Activated CD4-positive, alpha-beta memory T cell treated with anti-CD3 and anti-CD28 coated beads for 36 hours (primary cell): ENCODE data around the gene ZNF142. TPM values are rescaled to one million over a fixed set of nuclear protein-coding genes. Genes with fewer than 3 reads are reported as not detected.

Experiments used
- CTCF ChIA-PET: fragments of 350-600 bp; sonication (Branson Sonifier 250); formaldehyde crosslinking; loops from one replicate; lab custom pipeline; 2021; ENCODE audit warnings: antibody characterized with exemption, inconsistent platforms; lab: Charles Lee
- POLR2A ChIA-PET: fragments of 350-600 bp; sonication (Branson Sonifier 250); formaldehyde crosslinking; loops from one replicate; lab custom pipeline; 2021; ENCODE audit warnings: antibody characterized with exemption; lab: Charles Lee
- DNase-seq: peaks from one replicate; pipeline ENCODE4 v3.0.0-alpha.2; 2020
- H3K27ac Mint-ChIP-seq: one replicate; pipeline ENCODE4 v1.8.0; 2021; ENCODE audit warnings: mixed read lengths
- H3K27me3 Mint-ChIP-seq: one replicate; pipeline ENCODE4 v1.8.0; 2021; ENCODE audit warnings: mixed read lengths
- H3K36me3 Mint-ChIP-seq: one replicate; pipeline ENCODE4 v1.8.0; 2021; ENCODE audit warnings: mixed read lengths
- H3K4me1 Mint-ChIP-seq: one replicate; pipeline ENCODE4 v1.8.0; 2021; ENCODE audit warnings: low read depth, mixed read lengths
- H3K4me3 Mint-ChIP-seq: one replicate; pipeline ENCODE4 v1.8.0; 2021; ENCODE audit warnings: mild to moderate bottlenecking, mixed read lengths
- H3K9me3 Mint-ChIP-seq: one replicate; pipeline ENCODE4 v1.8.0; 2021; ENCODE audit warnings: mixed read lengths
- intact Hi-C: fragments of 100-400 bp; cut with micrococcal nuclease; formaldehyde crosslinking; loops from one replicate; pipeline ENCODE4 v1.15.1; 2023
- total RNA-seq, 2 experiments: library from RNA; stranded (reverse); gene quantifications; one replicate each; pipeline ENCODE4 v1.2.3, GENCODE V29; 2021

ZNF142 gene
- total RNA-seq, 2 experiments from 2014 or later: 33.7 to 34.8 TPM

DNA sequence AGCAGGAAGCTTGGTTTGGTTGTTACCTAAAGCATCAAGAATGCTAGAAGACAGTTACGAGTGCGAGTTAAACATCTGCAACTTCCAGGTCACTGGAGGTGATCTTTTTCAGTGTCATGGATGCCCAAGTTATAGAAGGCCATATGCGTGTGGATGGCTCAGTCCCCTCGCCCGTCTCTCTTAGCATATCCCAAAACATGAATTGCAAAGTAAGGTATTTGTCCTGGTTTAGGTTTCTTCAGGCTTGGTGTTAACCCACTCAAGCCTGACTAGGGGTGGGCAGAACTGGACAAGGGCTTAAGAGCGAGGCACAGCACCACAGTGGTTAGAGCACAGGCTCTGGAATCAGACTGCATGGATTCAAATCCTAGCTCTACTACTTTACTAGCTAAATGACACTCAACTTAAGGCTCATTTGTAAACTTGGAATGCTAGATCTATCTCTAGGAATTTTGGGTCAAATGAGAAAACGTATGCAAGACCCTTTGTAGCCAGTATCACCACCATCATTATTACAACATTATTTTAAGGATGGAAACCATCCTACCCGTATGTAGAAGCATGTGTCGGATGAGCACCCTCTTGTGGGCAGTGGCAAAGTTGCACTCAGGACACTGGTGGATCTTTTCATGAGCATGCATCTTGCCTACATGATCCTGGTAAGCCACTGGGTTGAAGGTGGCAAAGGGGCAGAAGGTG is 11.2 kb downstream of the ZNF142 start:
- Mint-ChIP-seq H3K27me3 (no peaks in the 10 kb centered on the region), H3K9me3 (no peaks in the 10 kb centered on the region), H3K4me3 (no peak overlapping the region), H3K27ac (no peak overlapping the region), H3K4me1 (peaks cover 9% of the 10 kb centered on the region), H3K36me3 (peaks cover 58% of the 10 kb centered on the region)
- ChIA-PET CTCF (interaction anchor here (0.5 to 4.8 kb wide), 19 partner anchors 9 to 346 kb away, joined by 3 to 38 read pairs (median 3); partner anchors contain the start of genes BCS1L, PLCD4 and ZNF142), POLR2A (interaction anchor here (0.7 kb wide), 1 partner anchor 240 kb away, joined by 3 read pairs; no protein-coding TSS in a partner anchor)
- peak; percentile 66 for DNase-seq
- intact Hi-C loops: loop anchor here (1.0 to 5.0 kb wide), 3 partner anchors 242 to 375 kb away; partner anchors contain the start of gene TMBIM1

DNA sequence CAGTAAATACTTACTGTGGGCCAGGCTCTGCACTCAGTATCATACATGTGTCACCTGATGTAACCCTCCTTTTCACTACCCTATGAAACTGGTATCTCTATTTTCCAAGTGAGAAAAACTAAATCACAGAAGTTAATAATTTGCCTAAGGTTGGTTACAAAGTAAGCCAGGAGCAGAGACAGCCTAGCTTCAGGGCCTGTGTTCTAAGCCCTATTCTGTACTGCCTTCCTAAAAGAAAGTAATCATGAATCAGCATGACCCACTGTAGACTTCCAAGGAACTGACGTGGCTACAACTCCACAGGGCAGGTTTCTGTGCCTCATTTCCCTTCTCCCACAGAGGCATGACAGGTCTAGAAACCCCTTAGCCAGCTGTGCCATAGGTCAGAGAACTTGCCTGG is 14.3 kb downstream of the ZNF142 start:
- Mint-ChIP-seq H3K9me3 (no peaks in the 10 kb centered on the region), H3K27ac (no peak overlapping the region), H3K27me3 (no peaks in the 10 kb centered on the region), H3K4me3 (no peak overlapping the region), H3K4me1 (peaks cover 9% of the 10 kb centered on the region), H3K36me3 (peaks cover 47% of the 10 kb centered on the region)
- DNase-seq: no peak
- CTCF ChIA-PET: no interaction called here
- POLR2A ChIA-PET: no interaction called here
- intact Hi-C loops: loop anchor here (5.0 kb wide), 1 partner anchor 353 kb away; the partner anchor contains the start of gene TMBIM1

DNA sequence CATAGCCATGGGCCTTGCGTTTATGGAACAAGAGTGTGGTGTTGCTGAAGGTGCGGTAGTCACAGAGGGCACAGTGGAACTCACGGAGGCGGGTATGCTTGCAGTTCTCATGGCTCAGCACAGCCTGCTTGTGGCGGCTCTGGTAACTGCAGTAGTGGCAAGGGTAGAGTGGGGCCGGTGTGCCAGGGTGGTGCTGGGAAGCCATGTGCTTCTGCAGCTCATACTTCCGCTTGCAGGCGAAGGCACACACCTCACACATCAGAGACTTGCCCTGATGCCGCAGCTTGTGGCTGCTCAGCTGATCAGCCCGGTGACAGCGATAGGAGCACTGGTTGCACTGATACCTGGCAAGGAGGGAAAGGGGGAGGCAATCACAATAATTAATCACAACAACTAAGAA is 14.7 kb downstream of the ZNF142 start:
- peaks cover 9% of the 10 kb centered on the region for H3K4me1 Mint-ChIP-seq
- ChIA-PET CTCF (interaction anchor here (0.9 kb wide), 1 partner anchor 13 kb away, joined by 3 read pairs; no protein-coding TSS in a partner anchor), POLR2A (no interaction called here)
- H3K27ac Mint-ChIP-seq: peak overlapping the region; percentile 15
- DNase-seq: no peak
- intact Hi-C loops: loop anchor here (5.0 kb wide), 1 partner anchor 352 kb away; the partner anchor contains the start of gene TMBIM1
- no peaks in the 10 kb centered on the region for H3K9me3 Mint-ChIP-seq
- no peak overlapping the region for H3K4me3 Mint-ChIP-seq
- H3K27me3 Mint-ChIP-seq: no peaks in the 10 kb centered on the region
- peaks cover 43% of the 10 kb centered on the region for H3K36me3 Mint-ChIP-seq

DNA sequence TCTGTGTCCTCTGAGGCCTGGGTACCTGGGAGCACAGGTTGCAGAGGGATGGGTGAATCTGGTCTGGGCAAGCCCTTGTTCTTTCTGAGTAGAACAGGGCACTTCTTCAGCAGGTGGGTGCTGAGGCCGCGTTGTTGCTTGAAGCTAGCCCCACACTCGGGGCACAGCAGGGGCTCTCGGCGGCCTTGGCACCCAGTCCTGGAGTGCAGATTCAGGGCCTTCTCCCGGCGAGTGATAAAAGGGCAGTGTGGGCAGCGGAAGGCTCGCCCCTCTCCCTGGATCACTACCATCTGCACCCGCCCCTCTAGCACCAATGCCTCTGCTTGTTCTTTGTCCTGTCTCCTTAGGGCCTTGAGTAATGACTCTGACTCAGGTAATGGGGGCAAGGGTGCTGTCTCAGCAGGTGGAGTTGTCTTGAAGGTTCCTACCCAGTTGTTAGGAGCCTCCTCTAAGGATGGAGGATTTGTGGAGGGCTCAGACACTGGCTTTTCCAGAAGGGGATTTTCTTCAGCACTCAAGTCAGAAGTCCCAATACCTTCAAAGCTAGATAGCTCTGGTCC is 15.6 kb downstream of the ZNF142 start:
- DNase-seq: no peak
- Mint-ChIP-seq H3K36me3 (peaks cover 42% of the 10 kb centered on the region), H3K4me3 (no peak overlapping the region), H3K27ac (no peak overlapping the region), H3K4me1 (peaks cover 9% of the 10 kb centered on the region), H3K9me3 (no peaks in the 10 kb centered on the region), H3K27me3 (no peaks in the 10 kb centered on the region)
- POLR2A ChIA-PET: interaction anchor here (2.0 kb wide), 1 partner anchor 16 kb away, joined by 5 read pairs; the partner anchor contains the start of genes BCS1L and ZNF142
- intact Hi-C loops: no loop called here
- CTCF ChIA-PET: interaction anchor here (0.9 kb wide), 1 partner anchor 14 kb away, joined by 3 read pairs; no protein-coding TSS in a partner anchor

DNA sequence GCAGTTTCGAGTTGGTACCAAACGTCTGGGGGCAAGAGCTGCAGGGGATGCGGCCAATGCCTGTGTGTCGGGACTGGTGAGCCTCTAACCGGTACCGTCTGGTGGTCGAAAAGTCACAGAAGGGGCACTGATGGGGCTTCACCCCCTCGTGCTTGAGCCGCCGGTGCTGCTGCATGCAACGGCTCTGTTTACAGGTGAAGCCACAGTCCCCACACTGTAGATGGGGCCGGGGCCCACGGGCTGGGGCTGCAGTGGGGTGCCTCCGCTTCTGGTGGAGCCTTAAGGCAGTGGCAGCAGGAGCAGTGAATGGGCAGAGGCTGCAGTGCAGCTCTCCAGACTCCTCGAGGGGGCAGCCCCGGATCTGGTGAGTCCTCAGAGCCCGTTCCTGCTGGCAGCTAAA is 16.6 kb downstream of the ZNF142 start:
- H3K27ac Mint-ChIP-seq: no peak overlapping the region
- POLR2A ChIA-PET: interaction anchor here (2.0 kb wide), 1 partner anchor 17 kb away, joined by 5 read pairs; the partner anchor contains the start of genes BCS1L and ZNF142
- CTCF ChIA-PET: no interaction called here
- no peaks in the 10 kb centered on the region for H3K9me3 Mint-ChIP-seq
- H3K27me3 Mint-ChIP-seq: no peaks in the 10 kb centered on the region
- H3K36me3 Mint-ChIP-seq: peaks cover 37% of the 10 kb centered on the region
- DNase-seq: no peak
- H3K4me1 Mint-ChIP-seq: peaks cover 2% of the 10 kb centered on the region
- intact Hi-C loops: no loop called here
- no peak overlapping the region for H3K4me3 Mint-ChIP-seq

DNA sequence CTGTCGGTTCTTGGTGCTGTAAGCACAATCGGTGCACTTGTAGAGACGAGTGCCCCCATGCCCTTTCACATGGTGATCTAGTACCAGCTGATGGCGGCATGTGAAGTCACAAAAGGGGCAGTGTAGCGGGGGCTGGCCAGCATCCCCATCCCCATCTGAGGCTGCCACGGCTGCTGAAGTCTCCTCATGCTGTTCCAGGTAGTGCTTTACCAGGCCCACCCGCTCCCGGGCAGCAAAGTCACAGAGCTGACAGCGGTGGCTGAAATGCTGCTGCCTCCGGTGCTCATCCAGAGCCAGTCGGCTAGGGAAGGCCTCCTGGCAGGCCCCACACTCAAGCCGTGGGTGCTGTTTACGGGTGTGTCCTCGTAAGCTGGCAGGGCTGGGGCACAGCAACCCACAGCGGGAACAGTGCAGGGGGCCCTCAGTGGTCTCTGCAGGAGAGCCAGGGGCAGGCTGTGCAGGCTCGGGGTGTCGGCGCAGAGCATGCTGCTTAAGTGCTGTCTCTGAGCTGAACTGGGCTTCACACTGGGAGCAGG is 17.2 kb downstream of the ZNF142 start:
- peaks cover 36% of the 10 kb centered on the region for H3K36me3 Mint-ChIP-seq
- no peaks in the 10 kb centered on the region for H3K4me1 Mint-ChIP-seq
- CTCF ChIA-PET: no interaction called here

DNA sequence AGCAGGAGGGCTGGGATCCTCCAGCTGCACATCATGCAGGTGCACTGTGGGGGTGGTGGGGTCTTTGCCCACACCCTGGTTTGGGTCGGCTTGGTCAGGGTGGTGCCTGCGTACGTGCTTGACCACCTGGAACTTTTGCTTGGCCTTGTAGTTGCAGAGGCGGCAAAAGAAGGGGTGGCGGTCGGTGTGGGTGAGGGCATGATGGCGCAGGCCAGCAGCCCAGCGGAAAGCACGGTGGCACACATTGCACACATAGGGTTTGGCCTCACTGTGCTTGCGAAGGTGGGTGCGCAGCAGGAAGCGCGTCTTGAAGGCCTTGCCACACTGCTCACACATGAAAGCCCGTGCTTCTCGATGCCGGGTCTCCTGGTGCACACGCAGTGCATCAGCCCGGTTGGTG is 21.1 kb downstream of the ZNF142 start:
- peaks cover 43% of the 10 kb centered on the region for H3K36me3 Mint-ChIP-seq
- ChIA-PET POLR2A (no interaction called here), CTCF (no interaction called here)
- no peaks in the 10 kb centered on the region for H3K9me3 Mint-ChIP-seq
- H3K4me1 Mint-ChIP-seq: no peaks in the 10 kb centered on the region
- no peak overlapping the region for H3K27ac Mint-ChIP-seq
- no peak for DNase-seq
- H3K27me3 Mint-ChIP-seq: no peaks in the 10 kb centered on the region
- no peak overlapping the region for H3K4me3 Mint-ChIP-seq
- intact Hi-C loops: no loop called here

More for the DNA sequence above, 17.2 kb downstream of the ZNF142 start:
- no peaks in the 10 kb centered on the region for H3K9me3 Mint-ChIP-seq
- intact Hi-C loops: no loop called here
- no peak overlapping the region for H3K27ac Mint-ChIP-seq
- POLR2A ChIA-PET: interaction anchor here (2.0 kb wide), 1 partner anchor 17 kb away, joined by 5 read pairs; the partner anchor contains the start of genes BCS1L and ZNF142
- H3K27me3 Mint-ChIP-seq: no peaks in the 10 kb centered on the region
- H3K4me3 Mint-ChIP-seq: no peak overlapping the region
- DNase-seq: no peak

DNA sequence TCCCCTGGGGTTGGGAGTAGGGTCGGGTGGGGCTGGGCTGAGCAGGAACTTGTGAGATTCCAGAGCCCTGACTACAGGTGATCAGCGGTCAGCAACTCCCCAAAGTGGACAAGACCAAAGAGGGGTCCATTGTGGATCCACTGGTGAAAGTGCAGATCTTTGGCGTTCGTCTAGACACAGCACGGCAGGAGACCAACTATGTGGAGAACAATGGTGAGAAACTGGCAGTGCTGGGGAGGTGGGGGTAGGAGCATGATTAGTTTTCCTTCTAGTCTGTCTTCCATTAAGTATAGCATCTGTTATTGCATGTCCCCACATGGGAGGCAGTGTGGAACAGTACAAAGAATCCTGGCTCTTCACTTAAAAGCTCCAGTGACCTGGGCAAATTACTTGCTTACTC is 23.7 kb downstream of the ZNF142 start:
- Mint-ChIP-seq H3K27ac (no peak overlapping the region), H3K36me3 (peaks cover 35% of the 10 kb centered on the region), H3K4me3 (no peak overlapping the region), H3K9me3 (no peaks in the 10 kb centered on the region), H3K4me1 (no peaks in the 10 kb centered on the region), H3K27me3 (no peaks in the 10 kb centered on the region)
- CTCF ChIA-PET: no interaction called here
- DNase-seq: no peak
- POLR2A ChIA-PET: no interaction called here
- intact Hi-C loops: no loop called here

DNA sequence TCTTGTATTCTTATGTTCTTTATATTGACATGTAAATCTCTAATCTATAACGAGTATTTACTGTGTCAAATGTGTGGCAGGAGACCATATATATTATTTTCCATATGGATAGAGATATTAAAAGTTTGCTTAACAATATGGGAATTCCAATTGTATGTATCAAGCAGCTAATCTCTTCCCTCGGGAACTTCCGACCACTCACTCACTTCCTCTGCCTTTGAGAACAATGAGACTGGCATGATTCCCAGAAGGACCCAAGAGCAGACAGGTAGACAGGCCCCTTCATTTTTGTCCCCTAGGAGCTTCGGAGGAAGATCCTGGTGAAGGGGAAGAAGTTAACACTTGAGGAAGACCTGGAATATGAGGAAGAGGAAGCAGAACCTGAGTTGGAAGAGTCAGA is 27.6 kb downstream of the ZNF142 start:
- POLR2A ChIA-PET: no interaction called here
- H3K27ac Mint-ChIP-seq: no peak overlapping the region
- peaks cover 19% of the 10 kb centered on the region for H3K36me3 Mint-ChIP-seq
- no peak for DNase-seq
- CTCF ChIA-PET: no interaction called here
- no peaks in the 10 kb centered on the region for H3K4me1 Mint-ChIP-seq
- no peaks in the 10 kb centered on the region for H3K27me3 Mint-ChIP-seq
- intact Hi-C loops: no loop called here
- H3K4me3 Mint-ChIP-seq: no peak overlapping the region
- H3K9me3 Mint-ChIP-seq: no peaks in the 10 kb centered on the region

DNA sequence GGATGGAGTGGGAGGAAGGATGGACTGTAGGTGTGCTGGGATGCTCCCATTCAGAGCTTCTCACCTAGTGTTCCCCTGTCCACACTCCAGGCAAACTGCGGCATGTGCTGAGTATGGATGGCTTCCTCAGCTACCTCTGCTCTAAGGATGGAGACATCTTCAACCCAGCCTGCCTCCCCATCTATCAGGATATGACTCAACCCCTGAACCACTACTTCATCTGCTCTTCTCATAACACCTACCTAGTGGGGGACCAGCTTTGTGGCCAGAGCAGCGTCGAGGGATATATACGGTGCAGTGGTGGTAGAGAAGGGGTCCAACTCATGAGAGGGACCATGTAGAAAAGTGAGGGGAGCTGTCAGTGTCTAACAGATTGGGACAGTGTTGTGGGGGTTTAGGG is 31.5 kb downstream of the ZNF142 start:
- H3K27ac Mint-ChIP-seq: no peak overlapping the region
- H3K9me3 Mint-ChIP-seq: no peaks in the 10 kb centered on the region
- no peaks in the 10 kb centered on the region for H3K27me3 Mint-ChIP-seq
- POLR2A ChIA-PET: no interaction called here
- CTCF ChIA-PET: interaction anchor here (1.6 kb wide), 1 partner anchor 220 kb away, joined by 5 read pairs; no protein-coding TSS in a partner anchor
- no peaks in the 10 kb centered on the region for H3K36me3 Mint-ChIP-seq
- intact Hi-C loops: no loop called here
- no peaks in the 10 kb centered on the region for H3K4me1 Mint-ChIP-seq
- no peak overlapping the region for H3K4me3 Mint-ChIP-seq
- DNase-seq: no peak

DNA sequence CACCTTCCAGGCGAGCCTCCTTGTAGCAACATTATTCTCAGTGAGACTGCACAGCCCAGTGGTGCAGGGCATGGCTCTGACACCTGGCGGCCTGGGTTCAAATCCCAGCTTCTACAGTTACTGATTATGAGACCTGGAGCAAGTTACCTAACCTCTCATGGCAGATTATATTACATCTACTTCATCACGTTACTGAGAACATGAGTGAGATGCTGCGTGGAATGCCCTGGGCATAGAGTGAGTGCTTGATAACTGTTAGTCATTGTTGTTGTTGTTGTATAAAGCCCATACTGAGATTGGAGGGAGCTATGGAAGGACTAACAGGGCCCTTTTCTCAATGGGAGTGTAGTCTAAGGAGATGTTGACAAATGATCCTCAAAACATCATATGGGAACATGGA is 33.1 kb downstream of the ZNF142 start:
- Mint-ChIP-seq H3K4me3 (no peak overlapping the region), H3K4me1 (no peaks in the 10 kb centered on the region), H3K9me3 (no peaks in the 10 kb centered on the region), H3K27ac (no peak overlapping the region), H3K36me3 (no peaks in the 10 kb centered on the region), H3K27me3 (no peaks in the 10 kb centered on the region)
- ChIA-PET CTCF (no interaction called here), POLR2A (no interaction called here)
- no peak for DNase-seq
- intact Hi-C loops: no loop called here

DNA sequence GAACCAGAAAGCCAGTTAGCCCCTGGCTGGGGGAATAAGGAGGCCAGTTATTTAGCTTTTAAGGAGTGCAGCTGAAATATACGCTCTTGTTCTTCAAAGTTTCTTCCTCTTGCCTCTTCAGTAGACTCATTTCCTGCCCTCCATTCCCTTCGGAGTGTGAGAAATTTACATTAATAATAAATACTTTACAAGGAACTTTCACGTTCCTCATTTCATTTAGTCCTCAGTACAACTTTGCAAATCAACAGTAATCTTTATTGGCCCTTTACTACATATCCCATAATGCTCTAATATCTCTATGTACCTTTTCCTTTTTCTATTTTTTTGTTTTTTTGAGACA is 36.1 kb downstream of the ZNF142 start:
- Mint-ChIP-seq H3K36me3 (no peaks in the 10 kb centered on the region), H3K9me3 (no peaks in the 10 kb centered on the region), H3K4me3 (no peak overlapping the region), H3K4me1 (no peaks in the 10 kb centered on the region), H3K27me3 (no peaks in the 10 kb centered on the region), H3K27ac (no peak overlapping the region)
- intact Hi-C loops: no loop called here
- DNase-seq: no peak
- ChIA-PET POLR2A (no interaction called here), CTCF (no interaction called here)
